ENCODE measurements around the gene COX6A2.

Gene COX6A2

DNA sequence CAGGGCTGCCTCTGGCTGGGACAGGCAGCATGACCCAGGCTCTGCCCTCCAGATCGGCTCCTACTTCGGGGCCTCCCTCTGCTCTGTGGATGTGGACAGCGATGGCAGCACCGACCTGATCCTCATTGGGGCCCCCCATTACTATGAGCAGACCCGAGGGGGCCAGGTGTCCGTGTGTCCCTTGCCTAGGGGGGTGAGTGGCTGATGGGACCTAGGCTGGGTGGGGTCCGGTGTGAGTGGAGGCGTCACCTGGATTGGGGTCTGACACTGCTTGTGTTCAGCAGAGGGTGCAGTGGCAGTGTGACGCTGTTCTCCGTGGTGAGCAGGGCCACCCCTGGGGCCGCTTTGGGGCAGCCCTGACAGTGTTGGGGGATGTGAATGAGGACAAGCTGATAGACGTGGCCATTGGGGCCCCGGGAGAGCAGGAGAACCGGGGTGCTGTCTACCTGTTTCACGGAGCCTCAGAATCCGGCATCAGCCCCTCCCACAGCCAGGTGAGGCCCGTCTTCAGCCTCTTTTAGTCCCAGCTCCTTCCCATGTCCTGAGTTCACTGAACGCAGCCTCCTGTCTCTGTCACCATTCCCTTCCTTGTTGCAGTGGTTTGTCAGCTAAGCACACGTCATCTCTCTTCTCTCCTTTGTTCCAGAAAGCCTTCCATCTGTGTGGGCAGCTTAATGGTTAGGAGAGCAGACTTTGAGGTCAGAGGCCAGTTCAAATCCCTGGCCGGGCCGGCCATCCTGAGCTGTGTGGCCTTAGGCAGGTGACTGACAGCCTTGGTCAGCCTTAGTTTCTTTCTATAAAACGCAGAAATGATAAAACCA, 16.9 kb downstream of the COX6A2 start:
- no peaks in the 10 kb centered on the region for H3K4me1 ChIP-seq (ENCODE audit: control insufficient read depth, insufficient read depth, low read length)
- no peaks in the 10 kb centered on the region for H3K36me3 ChIP-seq (ENCODE audit: control insufficient read depth, insufficient read depth, low read length)
- H3K4me3 ChIP-seq (ENCODE audit: low read length) = no peak overlapping the region
- no peaks in the 10 kb centered on the region for H3K9me3 ChIP-seq (ENCODE audit: control insufficient read depth, low read length)
- H3K27me3 ChIP-seq (ENCODE audit: control insufficient read depth, insufficient read depth, low read length) = no peaks in the 10 kb centered on the region
- no peak overlapping the region for H3K9ac ChIP-seq (ENCODE audit: low read length)

DNA sequence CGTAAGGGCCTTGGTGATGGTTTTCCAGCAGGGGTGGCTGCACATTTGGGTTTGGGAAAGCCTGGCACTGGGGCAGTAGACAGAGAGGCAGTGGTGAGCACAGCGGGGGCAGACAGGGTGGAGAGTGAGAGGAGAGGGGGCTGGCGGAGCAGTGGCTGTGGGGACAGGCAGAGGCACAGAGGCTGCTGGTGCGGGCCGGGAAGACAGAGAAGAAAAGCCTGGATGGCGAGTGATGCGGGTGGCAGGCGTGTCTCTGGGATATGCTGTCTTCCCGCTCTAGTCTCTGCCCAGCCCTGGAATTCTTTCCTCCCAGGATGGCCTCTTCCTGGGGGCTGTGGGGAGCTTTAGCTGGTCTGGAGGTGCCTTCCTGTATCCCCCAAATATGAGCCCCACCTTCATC, 18.1 kb downstream of the COX6A2 start:
- Histone ChIP-seq H3K4me3 (ENCODE audit: low read length) (no peak overlapping the region), H3K4me1 (ENCODE audit: control insufficient read depth, insufficient read depth, low read length) (no peaks in the 10 kb centered on the region), H3K9ac (ENCODE audit: low read length) (no peak overlapping the region), H3K27me3 (ENCODE audit: control insufficient read depth, insufficient read depth, low read length) (no peaks in the 10 kb centered on the region), H3K9me3 (ENCODE audit: control insufficient read depth, low read length) (no peaks in the 10 kb centered on the region), H3K36me3 (ENCODE audit: control insufficient read depth, insufficient read depth, low read length) (no peaks in the 10 kb centered on the region)

- H3K9ac ChIP-seq (ENCODE audit: low read length) = no peak overlapping the region
- H3K4me1 ChIP-seq (ENCODE audit: control insufficient read depth, insufficient read depth, low read length) = no peaks in the 10 kb centered on the region
- H3K4me3 ChIP-seq (ENCODE audit: low read length) = no peak overlapping the region
- no peaks in the 10 kb centered on the region for H3K36me3 ChIP-seq (ENCODE audit: control insufficient read depth, insufficient read depth, low read length)
- no peaks in the 10 kb centered on the region for H3K27me3 ChIP-seq (ENCODE audit: control insufficient read depth, insufficient read depth, low read length)
- no peaks in the 10 kb centered on the region for H3K9me3 ChIP-seq (ENCODE audit: control insufficient read depth, low read length)
Observed at GRCh38 chr16:31409433-31409832, 18.7 kb downstream of the COX6A2 start.

GRCh38 chr16:31407406-31407805, 20.8 kb downstream of the COX6A2 start:
- Histone ChIP-seq H3K4me1 (ENCODE audit: control insufficient read depth, insufficient read depth, low read length) (no peaks in the 10 kb centered on the region), H3K36me3 (ENCODE audit: control insufficient read depth, insufficient read depth, low read length) (no peaks in the 10 kb centered on the region), H3K9me3 (ENCODE audit: control insufficient read depth, low read length) (no peaks in the 10 kb centered on the region), H3K4me3 (ENCODE audit: low read length) (no peak overlapping the region), H3K9ac (ENCODE audit: low read length) (no peak overlapping the region), H3K27me3 (ENCODE audit: control insufficient read depth, insufficient read depth, low read length) (no peaks in the 10 kb centered on the region)

DNA sequence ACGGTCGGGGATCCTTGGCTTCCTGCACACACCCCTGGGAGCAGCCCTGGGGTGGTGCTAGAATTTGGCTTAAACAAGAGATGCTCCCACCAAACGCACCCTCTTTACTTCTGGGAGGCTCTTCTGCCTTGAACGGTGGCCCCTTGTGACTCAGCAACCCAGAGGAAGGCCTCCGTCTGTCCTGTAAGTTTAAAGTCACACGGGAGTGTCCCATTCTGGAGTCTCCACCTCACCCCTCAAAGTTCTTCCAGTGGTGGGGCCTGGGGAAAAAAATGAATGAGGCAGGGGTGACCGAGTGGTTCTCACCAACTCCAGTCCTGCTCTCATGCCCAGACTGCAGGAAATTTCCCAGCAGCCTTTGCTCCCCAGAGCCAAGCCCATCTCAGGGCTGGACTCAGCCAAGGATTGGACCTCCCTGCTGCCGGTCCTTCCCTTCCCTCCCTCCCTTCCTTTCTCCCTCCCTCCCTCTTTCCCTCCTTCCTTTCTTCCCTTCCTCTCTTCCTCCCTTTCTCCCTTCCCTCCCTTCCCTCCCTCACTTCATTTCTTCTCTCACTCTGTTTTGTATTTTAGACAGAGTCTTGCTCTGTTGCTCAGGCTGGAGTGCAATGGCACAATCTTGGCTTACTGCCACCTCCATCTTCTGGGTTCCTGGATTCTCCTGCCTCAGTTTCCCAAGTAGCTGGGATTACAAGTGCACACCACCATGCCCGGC, 23.7 kb downstream of the COX6A2 start:
- no peaks in the 10 kb centered on the region for H3K36me3 ChIP-seq (ENCODE audit: control insufficient read depth, insufficient read depth, low read length)
- H3K4me3 ChIP-seq (ENCODE audit: low read length) = no peak overlapping the region
- H3K4me1 ChIP-seq (ENCODE audit: control insufficient read depth, insufficient read depth, low read length) = no peaks in the 10 kb centered on the region
- no peaks in the 10 kb centered on the region for H3K9me3 ChIP-seq (ENCODE audit: control insufficient read depth, low read length)
- H3K27me3 ChIP-seq (ENCODE audit: control insufficient read depth, insufficient read depth, low read length) = no peaks in the 10 kb centered on the region
- H3K9ac ChIP-seq (ENCODE audit: low read length) = no peak overlapping the region

DNA sequence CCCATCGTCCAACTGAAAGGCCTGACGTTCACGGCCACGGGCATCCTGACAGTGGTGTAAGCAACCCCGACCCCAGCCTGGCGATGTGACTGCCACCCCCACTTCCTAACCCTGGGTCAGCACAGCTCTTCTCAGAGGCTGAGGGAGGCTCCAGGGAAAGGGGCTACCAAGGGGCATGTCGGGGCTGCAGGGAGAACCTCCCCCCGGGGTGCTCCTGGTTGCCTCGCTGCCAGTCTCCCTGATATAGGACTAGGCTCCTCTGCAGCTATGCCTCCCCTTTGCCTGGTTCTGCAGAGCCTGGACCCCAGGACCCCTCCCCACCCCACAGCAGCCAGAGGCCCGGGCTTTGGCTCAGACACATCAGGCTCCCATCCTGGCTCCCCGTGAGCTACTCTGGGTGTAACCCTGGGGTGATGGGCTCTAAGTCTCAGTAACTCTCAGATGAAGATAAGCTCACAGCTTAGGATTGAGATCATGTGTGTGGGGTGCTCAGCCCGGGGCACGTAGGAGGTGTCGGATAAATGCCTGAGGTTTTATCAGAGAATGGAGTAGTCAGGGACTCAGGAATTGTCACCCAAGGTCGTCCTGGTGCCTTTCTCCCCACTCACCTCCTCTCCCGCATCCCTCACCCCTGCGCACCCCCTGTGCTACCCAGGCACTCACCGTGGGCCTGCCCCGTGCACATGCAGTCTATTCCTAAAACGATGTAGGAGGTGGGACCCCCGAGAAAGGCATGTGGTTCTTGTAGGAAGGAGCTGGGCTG, 24.4 kb downstream of the COX6A2 start:
- no peaks in the 10 kb centered on the region for H3K4me1 ChIP-seq (ENCODE audit: control insufficient read depth, insufficient read depth, low read length)
- H3K27me3 ChIP-seq (ENCODE audit: control insufficient read depth, insufficient read depth, low read length) = no peaks in the 10 kb centered on the region
- H3K4me3 ChIP-seq (ENCODE audit: low read length) = no peak overlapping the region
- H3K9ac ChIP-seq (ENCODE audit: low read length) = no peak overlapping the region
- H3K36me3 ChIP-seq (ENCODE audit: control insufficient read depth, insufficient read depth, low read length) = no peaks in the 10 kb centered on the region
- no peaks in the 10 kb centered on the region for H3K9me3 ChIP-seq (ENCODE audit: control insufficient read depth, low read length)

DNA sequence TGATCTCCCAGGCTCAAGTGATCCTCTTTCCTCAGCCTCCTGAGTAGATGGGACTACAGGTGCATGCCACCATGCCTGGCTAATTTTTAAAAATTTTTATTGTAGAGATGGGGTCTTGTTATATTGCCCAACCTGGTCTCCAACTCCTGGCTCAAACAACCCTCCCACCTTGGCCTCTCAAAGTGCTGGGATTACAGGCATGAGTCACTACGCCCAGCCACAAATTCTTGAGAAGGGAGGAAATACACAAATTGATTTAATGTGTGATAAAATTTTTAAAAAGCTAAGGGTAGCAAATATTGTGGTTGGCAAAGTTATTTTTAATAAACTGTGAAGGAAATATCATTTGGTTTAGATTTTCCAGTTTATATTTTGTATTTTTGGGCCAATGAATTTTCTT, 25.5 kb downstream of the COX6A2 start:
- Histone ChIP-seq H3K36me3 (ENCODE audit: control insufficient read depth, insufficient read depth, low read length) (no peaks in the 10 kb centered on the region), H3K4me1 (ENCODE audit: control insufficient read depth, insufficient read depth, low read length) (no peaks in the 10 kb centered on the region), H3K9ac (ENCODE audit: low read length) (no peak overlapping the region), H3K4me3 (ENCODE audit: low read length) (no peak overlapping the region), H3K9me3 (ENCODE audit: control insufficient read depth, low read length) (no peaks in the 10 kb centered on the region), H3K27me3 (ENCODE audit: control insufficient read depth, insufficient read depth, low read length) (no peaks in the 10 kb centered on the region)

GRCh38 chr16:31401436-31401835, 26.7 kb downstream of the COX6A2 start:
- H3K36me3 ChIP-seq (ENCODE audit: control insufficient read depth, insufficient read depth, low read length) = no peaks in the 10 kb centered on the region
- H3K9me3 ChIP-seq (ENCODE audit: control insufficient read depth, low read length) = no peaks in the 10 kb centered on the region
- no peak overlapping the region for H3K9ac ChIP-seq (ENCODE audit: low read length)
- H3K4me1 ChIP-seq (ENCODE audit: control insufficient read depth, insufficient read depth, low read length) = no peaks in the 10 kb centered on the region
- H3K4me3 ChIP-seq (ENCODE audit: low read length) = no peak overlapping the region
- H3K27me3 ChIP-seq (ENCODE audit: control insufficient read depth, insufficient read depth, low read length) = no peaks in the 10 kb centered on the region

DNA sequence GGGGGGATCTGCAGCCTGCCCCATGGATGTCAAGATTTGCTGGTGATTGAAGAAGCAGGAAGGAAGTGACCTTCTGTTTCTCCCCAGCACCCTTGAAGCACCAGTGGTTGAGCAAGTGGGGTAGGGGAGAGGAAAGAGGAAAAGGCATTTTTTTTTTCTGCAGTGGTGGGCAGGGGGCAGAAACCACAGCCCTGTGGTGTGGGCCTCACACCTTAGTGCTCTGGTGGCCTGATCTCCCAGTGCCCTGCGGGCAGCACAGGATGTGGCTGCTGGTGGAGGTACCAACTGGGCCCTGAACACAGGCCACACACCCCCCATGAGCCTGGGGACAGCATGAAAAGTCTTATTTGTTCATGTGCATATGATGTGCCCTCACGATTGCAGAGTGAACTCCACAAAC, 28.0 kb downstream of the COX6A2 start:
- no peaks in the 10 kb centered on the region for H3K36me3 ChIP-seq (ENCODE audit: control insufficient read depth, insufficient read depth, low read length)
- no peaks in the 10 kb centered on the region for H3K4me1 ChIP-seq (ENCODE audit: control insufficient read depth, insufficient read depth, low read length)
- H3K4me3 ChIP-seq (ENCODE audit: low read length) = no peak overlapping the region
- no peaks in the 10 kb centered on the region for H3K9me3 ChIP-seq (ENCODE audit: control insufficient read depth, low read length)
- no peaks in the 10 kb centered on the region for H3K27me3 ChIP-seq (ENCODE audit: control insufficient read depth, insufficient read depth, low read length)
- no peak overlapping the region for H3K9ac ChIP-seq (ENCODE audit: low read length)

DNA sequence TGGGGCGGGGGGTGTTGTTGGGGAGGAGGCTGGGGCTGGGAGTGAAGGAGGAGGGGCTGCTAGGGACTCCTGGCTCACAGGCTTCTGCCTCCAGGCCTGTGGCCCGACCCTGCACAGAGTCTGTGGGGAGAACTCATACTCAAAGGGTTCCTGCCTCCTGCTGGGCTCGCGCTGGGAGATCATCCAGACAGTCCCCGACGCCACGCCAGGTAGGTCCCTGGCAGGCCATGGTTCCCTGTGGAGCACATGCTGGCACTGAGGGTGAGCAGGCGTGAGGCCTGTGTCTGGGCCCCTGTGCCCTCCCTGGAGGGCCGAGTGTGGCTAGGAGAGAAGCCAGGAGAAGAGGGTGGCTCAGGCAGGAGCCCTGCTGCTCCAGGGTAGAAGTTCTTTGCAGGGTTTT, 30.5 kb downstream of the COX6A2 start:
- Histone ChIP-seq H3K27me3 (ENCODE audit: control insufficient read depth, insufficient read depth, low read length) (no peaks in the 10 kb centered on the region), H3K9me3 (ENCODE audit: control insufficient read depth, low read length) (no peaks in the 10 kb centered on the region), H3K9ac (ENCODE audit: low read length) (no peak overlapping the region), H3K4me3 (ENCODE audit: low read length) (no peak overlapping the region), H3K36me3 (ENCODE audit: control insufficient read depth, insufficient read depth, low read length) (no peaks in the 10 kb centered on the region), H3K4me1 (ENCODE audit: control insufficient read depth, insufficient read depth, low read length) (no peaks in the 10 kb centered on the region)

- no peaks in the 10 kb centered on the region for H3K36me3 ChIP-seq (ENCODE audit: control insufficient read depth, insufficient read depth, low read length)
- H3K4me3 ChIP-seq (ENCODE audit: low read length) = no peak overlapping the region
- no peak overlapping the region for H3K9ac ChIP-seq (ENCODE audit: low read length)
- H3K4me1 ChIP-seq (ENCODE audit: control insufficient read depth, insufficient read depth, low read length) = no peaks in the 10 kb centered on the region
- no peaks in the 10 kb centered on the region for H3K27me3 ChIP-seq (ENCODE audit: control insufficient read depth, insufficient read depth, low read length)
- no peaks in the 10 kb centered on the region for H3K9me3 ChIP-seq (ENCODE audit: control insufficient read depth, low read length)
Observed at GRCh38 chr16:31397096-31397660, 31.0 kb downstream of the COX6A2 start.

- Histone ChIP-seq H3K9ac (ENCODE audit: low read length) (no peak overlapping the region), H3K9me3 (ENCODE audit: control insufficient read depth, low read length) (no peaks in the 10 kb centered on the region), H3K27me3 (ENCODE audit: control insufficient read depth, insufficient read depth, low read length) (no peaks in the 10 kb centered on the region), H3K4me3 (ENCODE audit: low read length) (no peak overlapping the region), H3K4me1 (ENCODE audit: control insufficient read depth, insufficient read depth, low read length) (no peaks in the 10 kb centered on the region), H3K36me3 (ENCODE audit: control insufficient read depth, insufficient read depth, low read length) (no peaks in the 10 kb centered on the region)
Observed at GRCh38 chr16:31395647-31396046, 32.5 kb downstream of the COX6A2 start.

Data from mucosa of stomach (tissue), 1 donor.